GM20000 (cell line): Measurements from ENCODE around the gene TMEM161A.

Experiments used
- DNase-seq: peaks from one replicate; pipeline ENCODE4 v3.0.0; 2012; ENCODE audit warnings: low spot score
- TF ChIP-seq, protein P1 (sequence below): IDR thresholded peaks from 2 replicates; pipeline ENCODE4 v1.5.1; 2012; ENCODE audit warnings: mild to moderate bottlenecking, control low read depth; ENCODE audit errors: extremely low read depth, missing control alignments

TMEM161A gene

GRCh38 chr19:19162495-19162894 lies 24.2 kb upstream of the TMEM161A start:
- TF ChIP-seq, protein P1, sequence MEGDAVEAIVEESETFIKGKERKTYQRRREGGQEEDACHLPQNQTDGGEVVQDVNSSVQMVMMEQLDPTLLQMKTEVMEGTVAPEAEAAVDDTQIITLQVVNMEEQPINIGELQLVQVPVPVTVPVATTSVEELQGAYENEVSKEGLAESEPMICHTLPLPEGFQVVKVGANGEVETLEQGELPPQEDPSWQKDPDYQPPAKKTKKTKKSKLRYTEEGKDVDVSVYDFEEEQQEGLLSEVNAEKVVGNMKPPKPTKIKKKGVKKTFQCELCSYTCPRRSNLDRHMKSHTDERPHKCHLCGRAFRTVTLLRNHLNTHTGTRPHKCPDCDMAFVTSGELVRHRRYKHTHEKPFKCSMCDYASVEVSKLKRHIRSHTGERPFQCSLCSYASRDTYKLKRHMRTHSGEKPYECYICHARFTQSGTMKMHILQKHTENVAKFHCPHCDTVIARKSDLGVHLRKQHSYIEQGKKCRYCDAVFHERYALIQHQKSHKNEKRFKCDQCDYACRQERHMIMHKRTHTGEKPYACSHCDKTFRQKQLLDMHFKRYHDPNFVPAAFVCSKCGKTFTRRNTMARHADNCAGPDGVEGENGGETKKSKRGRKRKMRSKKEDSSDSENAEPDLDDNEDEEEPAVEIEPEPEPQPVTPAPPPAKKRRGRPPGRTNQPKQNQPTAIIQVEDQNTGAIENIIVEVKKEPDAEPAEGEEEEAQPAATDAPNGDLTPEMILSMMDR, result no peak
- no peak for DNase-seq

DNA sequence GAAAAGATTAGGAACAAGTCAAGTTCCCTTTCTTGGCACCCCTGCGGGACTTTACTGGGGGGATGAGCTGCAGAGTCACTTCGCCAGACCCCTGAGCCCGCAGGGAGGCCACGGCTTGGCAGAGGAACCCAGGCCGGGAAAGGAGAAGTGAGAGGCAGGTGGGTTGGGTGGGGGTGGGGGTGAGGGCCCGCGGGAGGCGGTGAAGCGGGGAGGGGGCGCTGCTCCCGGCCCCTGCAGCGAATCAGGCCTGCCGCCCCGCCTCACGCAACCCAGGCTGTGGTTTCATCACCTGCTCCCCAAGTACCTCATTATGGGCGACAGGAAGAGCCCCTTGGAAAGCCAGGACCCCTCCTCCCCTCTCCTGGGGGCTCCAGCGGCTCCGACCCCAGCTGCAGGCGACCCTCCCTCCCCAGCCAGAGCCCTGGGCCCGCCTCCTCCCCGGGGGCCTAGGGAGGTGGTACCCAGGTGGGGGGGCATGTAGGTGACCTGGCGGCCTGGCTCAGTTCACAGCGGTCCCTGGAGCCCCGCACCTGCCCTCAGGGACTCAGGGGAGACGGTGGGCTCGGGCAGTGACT lies 22.3 kb upstream of the TMEM161A start:
- DNase-seq, result peak; percentile 77

GRCh38 chr19:19159534-19159933 lies 21.3 kb upstream of the TMEM161A start:
- TF ChIP-seq, protein P1, result no peak
- no peak for DNase-seq

More for the DNA sequence above, 22.3 kb upstream of the TMEM161A start:
- TF ChIP-seq, protein P1, result no peak

GRCh38 chr19:19157808-19158207 lies 19.5 kb upstream of the TMEM161A start:
- TF ChIP-seq, protein P1, result no peak
- no peak for DNase-seq

GRCh38 chr19:19155495-19156219 lies 17.4 kb upstream of the TMEM161A start:
- DNase-seq, result peak; percentile 79
- TF ChIP-seq, protein P1, result no peak

DNA sequence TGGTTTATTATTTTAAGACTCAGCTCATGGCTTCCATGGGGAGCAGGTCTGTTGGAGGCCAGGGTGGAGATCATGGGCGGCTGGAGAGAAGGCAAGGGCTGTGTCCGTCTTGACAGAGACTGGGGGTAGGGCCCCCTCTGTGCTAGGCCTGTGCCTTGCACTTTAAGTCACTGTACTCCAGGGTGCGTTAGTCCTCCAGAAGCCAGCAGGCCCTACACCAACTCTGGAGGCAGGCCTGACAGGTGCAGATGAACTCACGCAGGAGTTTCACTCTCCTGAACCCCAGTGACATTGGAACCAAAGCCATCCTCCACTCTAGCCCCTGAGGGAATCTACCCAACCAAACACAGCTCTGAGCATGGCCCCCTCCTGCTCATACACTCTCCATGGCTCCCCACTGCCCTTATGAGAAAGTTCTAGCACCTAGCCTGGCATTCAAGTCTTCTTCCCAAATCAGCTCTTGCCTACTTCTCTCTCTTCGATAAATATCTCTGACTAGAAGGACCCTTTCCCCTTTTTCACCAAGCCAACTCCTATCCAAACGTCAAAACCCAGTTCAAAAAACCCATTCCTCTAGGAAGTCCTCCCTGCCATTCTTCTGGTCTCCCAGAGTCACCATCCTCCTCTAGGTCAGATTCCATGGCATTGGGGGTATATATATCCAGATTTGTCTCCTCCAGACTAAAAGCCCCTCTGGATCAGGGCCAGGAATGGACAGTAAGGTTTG lies 16.7 kb upstream of the TMEM161A start:
- TF ChIP-seq, protein P1, result no peak
- no peak for DNase-seq
